GM12864 (cell line): Measurements from ENCODE around the gene RASAL3.
A peak's percentile ranks its signal among the peaks of the same experiment; 100 is the strongest.

Source experiments
- DNase-seq: peaks from one replicate; pipeline ENCODE4 v3.0.0-alpha.2; 2011; ENCODE audit warnings: low read depth
- H3K4me3 ChIP-seq: 2 replicates; pipeline ENCODE4 v1.5.1; 2011; ENCODE audit warnings: mild to moderate bottlenecking, low read depth, low read length, control low read depth
- TF ChIP-seq, protein P1 (sequence below): IDR thresholded peaks from 2 replicates; pipeline ENCODE4 v1.5.1; 2011; ENCODE audit warnings: low read depth, mild to moderate bottlenecking, moderate library complexity, low read length, control low read depth, inconsistent platforms; ENCODE audit errors: missing control alignments

The RASAL3 gene

DNA sequence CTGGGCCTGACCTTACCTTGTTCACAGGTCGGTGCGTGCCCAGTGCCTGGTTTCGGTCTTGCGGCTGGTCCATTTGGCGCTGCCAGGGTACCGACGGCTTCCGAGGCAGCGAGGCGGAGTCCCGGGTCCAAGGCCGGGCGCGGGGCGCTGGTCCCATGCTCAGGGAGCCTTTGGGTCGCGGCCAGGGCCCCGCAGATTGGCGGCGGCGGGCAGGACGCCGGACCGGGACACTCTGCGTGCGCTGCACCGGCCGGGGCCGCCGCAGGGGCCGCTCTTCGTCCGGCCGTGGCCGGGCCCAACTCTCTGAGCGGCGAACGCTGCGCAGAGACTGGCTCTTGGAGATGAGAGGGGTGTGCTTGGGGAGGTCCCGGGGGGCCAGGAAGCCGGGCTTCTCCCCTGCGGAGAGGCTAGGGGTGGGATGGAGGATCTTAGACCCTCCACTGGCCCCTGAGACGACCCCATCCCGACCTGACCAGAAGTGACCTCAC is 11.2 kb downstream of the RASAL3 start:
- no peak for DNase-seq
- no peak overlapping the region for H3K4me3 ChIP-seq
- TF ChIP-seq, protein P1, sequence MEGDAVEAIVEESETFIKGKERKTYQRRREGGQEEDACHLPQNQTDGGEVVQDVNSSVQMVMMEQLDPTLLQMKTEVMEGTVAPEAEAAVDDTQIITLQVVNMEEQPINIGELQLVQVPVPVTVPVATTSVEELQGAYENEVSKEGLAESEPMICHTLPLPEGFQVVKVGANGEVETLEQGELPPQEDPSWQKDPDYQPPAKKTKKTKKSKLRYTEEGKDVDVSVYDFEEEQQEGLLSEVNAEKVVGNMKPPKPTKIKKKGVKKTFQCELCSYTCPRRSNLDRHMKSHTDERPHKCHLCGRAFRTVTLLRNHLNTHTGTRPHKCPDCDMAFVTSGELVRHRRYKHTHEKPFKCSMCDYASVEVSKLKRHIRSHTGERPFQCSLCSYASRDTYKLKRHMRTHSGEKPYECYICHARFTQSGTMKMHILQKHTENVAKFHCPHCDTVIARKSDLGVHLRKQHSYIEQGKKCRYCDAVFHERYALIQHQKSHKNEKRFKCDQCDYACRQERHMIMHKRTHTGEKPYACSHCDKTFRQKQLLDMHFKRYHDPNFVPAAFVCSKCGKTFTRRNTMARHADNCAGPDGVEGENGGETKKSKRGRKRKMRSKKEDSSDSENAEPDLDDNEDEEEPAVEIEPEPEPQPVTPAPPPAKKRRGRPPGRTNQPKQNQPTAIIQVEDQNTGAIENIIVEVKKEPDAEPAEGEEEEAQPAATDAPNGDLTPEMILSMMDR = no peak

DNA sequence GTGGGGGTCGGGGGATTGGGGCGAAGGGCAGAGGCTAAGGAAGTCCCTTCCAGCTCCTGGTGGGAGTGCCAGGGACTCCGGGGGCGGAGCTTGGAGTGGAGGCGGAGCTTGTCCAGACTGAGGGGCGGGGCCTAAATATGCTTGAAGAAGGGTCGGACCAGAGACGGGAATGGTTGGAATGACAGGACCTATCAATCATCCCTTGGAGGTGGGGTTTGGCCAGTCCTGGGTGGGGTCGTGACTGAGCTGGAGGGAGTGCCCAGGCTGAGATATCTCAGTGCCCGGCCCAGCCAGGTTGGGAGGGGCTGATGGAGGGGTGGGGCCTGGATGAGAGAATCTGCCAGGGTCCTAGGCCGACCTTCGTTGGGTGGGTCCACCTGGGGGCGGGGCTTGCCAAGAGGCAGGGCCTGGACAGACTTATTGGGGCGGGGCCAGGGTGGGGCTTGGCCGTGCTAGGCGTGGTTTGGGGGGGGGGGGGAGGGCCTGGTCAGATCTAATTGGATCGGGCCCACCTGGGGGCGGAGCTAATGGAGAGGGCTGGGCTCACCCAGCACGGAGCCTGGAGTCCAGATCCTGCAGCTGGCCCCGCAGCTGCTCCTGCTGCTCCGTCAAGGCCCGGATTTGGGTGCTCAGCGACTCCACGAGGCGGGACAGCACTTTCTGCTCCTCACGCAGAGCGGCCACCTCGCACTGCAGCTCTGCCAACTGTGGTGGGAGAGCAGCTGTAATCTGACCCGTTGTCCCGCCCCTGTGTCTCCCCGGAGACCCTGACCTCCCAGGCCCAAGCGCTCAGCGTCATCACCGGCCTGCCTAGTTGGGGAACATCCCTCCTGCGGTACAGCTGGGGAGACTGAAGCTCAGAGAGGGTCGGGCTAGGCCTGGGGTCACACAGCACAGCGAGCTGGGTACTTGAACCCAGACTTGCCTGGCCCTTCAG is 12.0 kb downstream of the RASAL3 start:
- no peak overlapping the region for H3K4me3 ChIP-seq
- TF ChIP-seq, protein P1 = no peak
- DNase-seq = no peak

DNA sequence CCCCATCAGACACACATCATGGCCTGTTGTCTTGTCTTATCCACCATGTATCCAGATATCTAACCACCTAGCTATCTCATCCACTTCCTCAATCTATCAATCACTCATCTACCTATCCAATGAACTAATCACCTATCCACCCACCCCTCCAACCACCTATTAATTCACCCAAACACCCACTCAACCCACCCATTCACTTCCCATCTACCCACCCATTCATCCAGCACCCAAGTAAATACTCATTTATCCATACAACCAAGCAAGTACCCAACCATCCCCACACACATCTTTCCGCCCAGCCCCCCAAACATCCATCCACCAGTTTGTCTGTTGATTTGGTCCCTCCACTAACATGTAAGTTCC is 13.8 kb downstream of the RASAL3 start:
- H3K4me3 ChIP-seq = no peak overlapping the region
- TF ChIP-seq, protein P1 = no peak
- no peak for DNase-seq

DNA sequence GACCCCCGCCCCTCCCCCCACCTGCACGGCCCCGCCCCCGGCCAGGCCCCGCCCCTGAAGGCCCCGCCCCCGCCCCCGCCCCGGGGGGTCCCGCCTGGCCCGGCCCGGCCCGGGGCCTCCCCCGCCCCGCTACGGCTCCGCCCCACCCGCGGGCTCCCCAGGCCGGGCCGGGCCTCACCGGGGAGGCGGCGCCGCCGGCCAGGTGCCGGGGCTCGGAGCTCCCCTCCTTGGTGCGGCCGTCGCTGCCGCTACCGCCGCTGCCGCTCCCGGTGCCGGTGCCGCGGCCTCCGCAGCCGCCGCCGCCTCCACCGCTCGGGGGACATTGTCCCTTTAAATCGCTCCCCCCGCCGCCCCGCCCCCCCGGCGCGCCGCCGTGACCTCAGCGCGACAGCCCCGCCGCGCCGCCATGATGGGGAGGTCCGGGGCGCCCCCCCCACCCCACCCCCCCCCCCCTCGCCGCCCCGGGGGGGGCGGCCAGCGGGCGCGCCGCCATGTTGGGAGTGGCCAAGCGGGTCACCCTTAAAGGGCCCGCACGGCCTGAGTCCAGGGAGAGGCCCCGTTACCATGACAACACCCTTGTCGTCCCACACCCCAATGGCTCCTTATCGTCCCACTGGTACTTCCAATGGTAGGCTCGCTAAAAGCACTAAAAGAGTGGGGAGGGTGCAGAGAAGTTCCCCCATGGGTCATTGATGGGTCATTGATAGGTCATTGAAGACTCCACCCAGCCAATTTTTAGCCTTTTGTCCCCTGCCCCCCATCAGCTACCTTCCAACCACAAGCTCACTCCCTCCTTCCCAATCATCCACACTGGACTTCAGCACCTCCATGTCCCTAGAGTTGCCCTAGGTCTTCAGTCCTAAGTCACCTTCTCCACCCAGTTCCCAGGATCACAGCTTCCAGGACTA is 14.5 kb downstream of the RASAL3 start, which contains the start of gene WIZ:
Gene WIZ (minus strand): TSS at position 337 of the 908 bp plus-strand sequence. CDS start 1,649 bp downstream, outside the sequence.
- DNase-seq = no peak
- TF ChIP-seq, protein P1 = no peak
- H3K4me3 ChIP-seq = peak within 1 kb of the TSS; percentile 58

DNA sequence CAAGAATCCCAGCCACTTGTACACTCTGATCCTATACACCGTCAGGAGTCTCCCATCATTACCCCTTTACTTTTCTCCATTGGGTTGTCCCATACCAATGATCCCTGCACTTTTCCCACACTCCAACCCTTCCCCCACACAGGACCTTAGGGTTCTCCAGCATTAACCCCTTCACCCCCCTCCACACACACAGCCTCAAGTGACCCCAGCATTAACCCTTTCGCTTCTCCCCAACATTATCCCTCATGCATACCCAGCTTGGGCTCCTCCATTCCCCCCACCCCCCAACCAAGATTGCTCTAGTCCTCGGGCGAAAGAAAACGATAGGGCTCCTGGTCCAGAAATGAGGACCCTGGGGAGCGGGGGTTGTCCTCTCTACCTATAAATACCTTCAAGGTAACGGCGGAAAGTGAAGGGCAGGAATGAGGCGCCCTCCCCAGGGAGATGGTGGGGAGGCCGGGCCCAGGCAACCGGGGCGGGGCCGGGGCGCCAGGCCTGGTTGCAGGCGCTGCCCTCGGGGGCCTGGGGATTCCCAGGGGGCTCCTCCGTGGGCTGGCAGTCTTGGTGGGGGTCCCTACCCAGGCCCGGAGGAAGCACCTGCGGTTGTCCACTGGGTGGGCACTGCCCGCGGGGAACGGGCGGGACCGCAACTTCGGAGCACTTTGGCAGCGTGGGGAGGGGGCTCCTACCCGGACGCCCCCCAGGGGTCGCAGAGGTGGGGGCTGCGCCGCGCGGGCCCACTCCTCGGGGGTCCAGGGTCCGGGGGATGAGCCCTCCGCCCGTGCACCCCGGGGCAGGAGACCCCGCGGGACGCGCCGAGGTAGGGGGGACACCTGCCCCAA is 15.3 kb downstream of the RASAL3 start:
- DNase-seq = no peak
- TF ChIP-seq, protein P1 = no peak
- H3K4me3 ChIP-seq = peak overlapping the region; percentile 58
